Renal cortical epithelial cell (primary cell): Measurements from ENCODE around the gene SGCE. TPM values are rescaled to one million over a fixed set of nuclear protein-coding genes. Genes with fewer than 3 reads are reported as not detected.

Experiments
- DNase-seq: peaks from one replicate; pipeline ENCODE4 v3.0.0-alpha.2; 2011; ENCODE audit warnings: low read depth
- total RNA-seq: library from RNA; depleted of rRNA; stranded (reverse); fragments of >200 nt; gene quantifications from 2 replicates; pipeline ENCODE4 v1.2.3, GENCODE V29; 2014

The SGCE gene
- total RNA-seq, 1 donor from 2014 or later: 129 TPM

- DNase-seq: no peak
Observed at GRCh38 chr7:94658826-94659225, 2.9 kb upstream of the SGCE start.

DNA sequence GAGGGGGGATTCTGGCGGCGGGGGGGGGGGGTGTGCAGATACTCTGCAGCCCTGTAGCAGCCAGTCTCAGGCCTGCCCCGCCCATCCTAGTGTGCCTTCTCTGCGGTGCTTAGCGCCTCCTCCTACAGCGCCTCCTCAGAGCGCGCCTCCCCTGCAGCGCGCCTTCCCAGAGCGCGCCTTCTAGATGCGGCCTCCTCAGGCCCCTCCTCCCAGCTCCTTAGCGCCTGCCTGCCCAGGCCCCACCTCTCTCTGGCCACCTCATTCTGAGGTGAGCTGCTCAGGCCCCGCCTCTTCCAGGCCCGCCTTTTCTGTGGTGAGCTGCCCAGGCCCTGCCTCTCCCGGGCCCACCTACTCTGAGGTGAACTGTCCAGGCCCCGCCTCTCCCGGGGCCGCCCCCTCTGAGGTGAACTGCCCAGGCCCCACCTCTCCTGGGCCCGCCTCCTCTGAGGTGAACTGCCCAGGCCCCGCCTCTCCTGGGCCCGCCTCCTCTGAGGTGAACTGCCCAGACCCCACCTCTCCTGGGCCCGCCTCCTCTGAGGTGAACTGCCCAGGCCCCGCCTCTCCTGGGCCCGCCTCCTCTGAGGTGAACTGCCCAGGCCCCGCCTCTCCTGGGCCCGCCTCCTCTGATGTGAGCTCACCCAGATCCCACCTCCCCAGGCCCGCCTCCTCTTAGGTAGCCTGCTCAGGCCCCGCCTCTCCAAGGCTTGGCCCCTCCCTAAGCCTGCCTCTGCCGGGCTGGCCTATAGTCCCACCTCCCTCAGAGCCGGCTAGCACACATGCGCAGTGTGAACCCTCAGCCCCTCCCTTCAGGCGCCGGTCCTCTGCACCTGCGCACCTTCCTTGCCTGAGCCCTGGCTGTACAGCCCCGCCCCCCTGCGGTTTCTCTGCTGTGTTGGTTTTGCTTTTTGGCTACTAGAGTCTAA lies 2.1 kb upstream of the SGCE start:
- peak; percentile 90 for DNase-seq

DNA sequence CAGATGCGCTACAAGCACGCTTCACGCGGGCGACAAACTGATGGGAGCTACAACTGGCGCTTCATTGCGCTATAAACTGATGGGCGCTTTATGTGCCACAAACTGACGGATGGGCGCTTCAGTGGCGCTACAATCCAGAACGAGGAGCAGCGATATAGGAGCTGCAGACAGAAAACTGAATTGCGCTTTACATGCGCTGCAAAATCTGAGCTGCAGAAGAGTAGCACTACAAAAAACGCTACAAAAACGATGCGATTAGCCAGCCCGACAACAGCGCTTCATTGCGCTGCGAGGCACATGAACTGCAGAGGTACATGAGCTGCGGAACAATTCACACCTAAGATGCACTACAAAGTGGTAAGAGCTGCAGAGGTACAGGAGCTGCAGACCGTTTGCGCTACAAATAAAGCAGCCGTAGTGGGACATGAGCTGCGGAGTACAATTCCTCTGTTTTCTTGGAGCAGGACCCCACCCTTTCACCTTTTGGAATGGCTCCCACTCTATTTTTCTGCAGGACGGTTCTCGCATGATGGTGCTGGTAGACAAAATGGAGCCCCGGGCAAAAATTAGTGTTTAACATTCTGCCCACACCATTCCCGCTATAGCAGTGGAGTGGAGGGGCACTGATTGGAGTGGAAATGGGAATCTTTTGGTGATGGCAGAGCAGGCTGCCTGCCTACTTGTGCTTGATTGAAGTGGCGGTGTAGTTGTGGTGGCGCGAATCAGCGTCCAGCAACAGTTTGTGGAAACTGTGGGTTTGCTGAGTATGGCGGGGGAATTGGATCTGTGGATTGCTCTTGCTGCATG lies 1.2 kb upstream of the SGCE start:
- DNase-seq: peak; percentile 26

- DNase-seq: no peak
Observed at GRCh38 chr7:94656658-94656924, 658 bp upstream of the SGCE start.

- DNase-seq: no peak
Observed at GRCh38 chr7:94655126-94655847, 646 bp downstream of the SGCE start.

DNA sequence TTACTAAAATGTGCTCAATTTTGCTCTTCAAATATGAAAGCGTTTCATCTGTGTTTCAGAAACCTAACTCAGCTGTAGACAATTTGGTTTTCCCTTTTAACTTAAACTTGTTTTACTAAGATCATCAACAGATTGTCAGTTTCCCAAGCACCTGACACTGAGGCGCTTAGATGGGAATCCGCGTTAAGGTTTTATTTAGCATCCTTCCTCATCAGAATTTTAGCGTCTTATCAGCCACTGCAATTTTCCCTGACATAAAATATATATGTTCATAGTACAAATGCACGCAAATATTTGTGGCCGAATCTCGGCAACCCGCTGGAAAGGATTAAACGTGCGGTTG lies 1.2 kb downstream of the SGCE start:
- DNase-seq: no peak

DNA sequence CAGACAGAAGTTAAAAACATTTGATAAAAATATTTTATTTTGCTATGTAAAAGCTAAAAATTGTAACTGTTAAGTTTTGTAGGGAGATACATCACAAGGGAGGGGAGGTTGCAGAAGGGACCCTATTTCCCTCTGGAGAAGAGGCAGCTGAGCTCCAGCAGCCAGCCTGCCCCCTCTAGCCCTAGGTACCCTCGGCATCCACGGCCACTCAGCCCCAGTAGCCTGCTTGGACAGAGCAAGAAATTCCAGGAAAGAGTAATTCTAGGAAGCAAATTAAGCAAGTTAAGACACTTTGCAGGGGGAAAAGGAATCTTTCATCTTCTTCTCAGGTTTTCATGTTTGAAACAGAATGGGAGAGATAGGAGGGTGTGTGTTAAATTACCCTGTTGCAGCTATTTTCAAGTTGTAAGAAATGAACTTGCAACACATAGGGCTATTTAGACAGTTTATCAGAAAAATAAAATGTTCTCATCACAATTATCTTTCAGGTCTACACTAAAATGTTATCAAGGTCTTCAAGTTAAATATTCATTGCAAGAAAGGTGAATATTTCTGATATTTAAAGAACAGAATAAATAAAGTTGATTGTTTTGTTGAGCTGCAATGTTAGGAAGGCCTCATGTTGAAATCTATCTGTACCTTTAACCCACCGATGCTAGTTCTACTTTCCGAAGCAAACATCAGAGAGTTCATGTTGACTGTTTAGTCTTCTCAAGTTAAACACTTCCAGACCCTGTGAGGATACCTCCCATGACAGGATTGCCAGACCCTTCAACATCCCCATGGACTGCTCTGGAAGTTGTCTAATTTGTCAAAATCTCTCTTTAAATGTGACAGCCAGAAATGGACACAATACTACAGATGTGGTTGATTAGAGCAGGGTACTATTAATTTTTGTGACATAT lies 5.5 kb downstream of the SGCE start:
- no peak for DNase-seq

- DNase-seq: no peak
Observed at GRCh38 chr7:94649450-94649849, 6.5 kb downstream of the SGCE start.

GRCh38 chr7:94648731-94649130 lies 7.2 kb downstream of the SGCE start:
- no peak for DNase-seq

GRCh38 chr7:94647295-94647694 lies 8.6 kb downstream of the SGCE start:
- no peak for DNase-seq

DNA sequence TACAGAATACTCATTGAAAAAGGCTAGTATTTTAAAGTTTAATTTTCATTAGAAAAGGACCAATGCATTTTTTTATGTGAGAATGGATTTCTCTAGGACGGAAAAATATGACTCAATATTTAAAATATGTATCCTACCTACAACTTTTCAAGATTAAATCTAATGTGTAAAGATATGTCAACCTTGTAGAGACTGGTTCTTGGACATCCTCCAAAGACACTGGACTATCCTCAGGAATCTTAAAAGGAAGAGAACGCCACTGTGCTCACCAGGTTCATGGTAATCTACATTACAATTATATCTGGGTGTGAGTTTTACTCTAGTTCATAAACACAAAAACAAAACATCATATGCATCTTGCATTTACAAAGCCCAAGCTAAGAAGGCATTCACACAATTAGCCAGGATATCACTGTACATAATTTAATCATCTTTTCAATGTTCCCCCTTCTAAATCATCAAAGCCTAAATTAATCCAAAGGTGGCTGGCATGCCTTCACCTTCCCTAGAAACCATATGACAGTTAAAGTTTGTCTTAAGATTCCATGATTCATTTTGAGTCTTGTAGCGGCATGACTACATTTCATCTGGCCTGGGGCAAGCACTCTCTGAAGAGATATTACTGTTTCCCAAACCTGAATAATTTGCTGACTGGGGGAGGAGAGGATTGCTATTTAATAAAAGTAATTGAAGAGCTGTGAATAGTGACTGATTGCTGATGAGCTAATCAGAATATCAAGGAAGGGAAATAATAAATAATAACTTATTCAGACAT lies 12.0 kb downstream of the SGCE start:
- no peak for DNase-seq

DNA sequence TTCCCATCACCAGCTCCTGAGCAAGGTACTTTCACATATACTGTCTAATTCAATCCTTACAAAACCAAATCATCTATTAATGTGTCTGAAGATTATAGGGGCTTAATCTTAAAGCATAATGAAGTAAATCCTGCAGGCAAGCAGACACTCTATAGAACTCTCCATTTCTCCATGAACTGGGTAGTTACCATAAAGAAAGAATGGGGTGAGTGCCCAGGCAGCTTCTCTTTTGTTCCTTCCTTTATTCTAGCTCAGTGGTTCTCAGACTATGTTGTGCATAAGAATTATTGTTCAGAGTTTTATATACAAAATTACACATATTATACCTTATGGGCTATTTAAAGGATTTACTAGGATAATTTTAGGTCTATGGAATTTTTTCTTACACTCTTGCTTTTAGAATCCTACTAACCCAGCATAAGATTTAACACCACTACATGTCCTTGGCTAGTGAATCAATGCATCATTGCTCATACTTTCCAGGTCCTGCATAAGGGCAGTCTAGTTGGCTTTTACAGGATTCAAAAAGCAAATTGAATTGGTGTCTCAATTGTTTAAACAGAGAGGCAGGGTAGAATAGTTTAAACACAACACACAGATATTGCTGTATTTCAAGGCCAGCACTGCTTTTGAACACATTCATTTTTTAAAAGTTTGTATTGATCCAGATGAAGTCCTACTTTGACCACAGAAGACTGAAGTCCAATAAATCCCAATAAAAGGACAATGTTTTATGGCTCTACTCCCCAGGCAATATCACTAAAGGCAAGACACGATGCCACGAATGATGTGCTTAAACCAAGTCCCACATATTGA lies 12.9 kb downstream of the SGCE start:
- no peak for DNase-seq

- DNase-seq: no peak
Observed at GRCh38 chr7:94639384-94639783, 16.5 kb downstream of the SGCE start.

- no peak for DNase-seq
Observed at GRCh38 chr7:94635687-94636086, 20.2 kb downstream of the SGCE start.

- no peak for DNase-seq
Observed at GRCh38 chr7:94634502-94634901, 21.4 kb downstream of the SGCE start.

DNA sequence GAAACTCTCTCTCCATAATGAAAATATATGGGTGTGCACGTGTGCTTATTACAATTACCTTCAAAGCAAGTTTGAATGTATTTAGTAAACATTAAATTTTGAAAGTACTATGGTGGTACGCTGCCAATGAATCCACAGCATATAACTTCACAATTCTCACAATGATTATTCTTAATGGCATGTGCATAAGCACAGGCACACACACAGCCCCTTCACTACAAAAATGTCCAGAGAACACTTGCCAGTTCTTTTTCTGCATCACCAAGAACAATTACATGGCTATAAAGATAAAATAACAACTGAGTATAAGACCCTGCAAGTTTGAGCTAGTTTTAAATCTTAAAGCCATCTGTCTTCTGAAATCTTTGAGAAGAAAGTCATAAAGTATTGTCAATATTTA lies 22.2 kb downstream of the SGCE start:
- DNase-seq: no peak

GRCh38 chr7:94633014-94633341 lies 23.0 kb downstream of the SGCE start:
- no peak for DNase-seq

- peak; percentile 74 for DNase-seq
Observed at GRCh38 chr7:94632338-94633013, 23.5 kb downstream of the SGCE start.

GRCh38 chr7:94630855-94631254 lies 25.1 kb downstream of the SGCE start:
- DNase-seq: no peak

GRCh38 chr7:94623820-94624219 lies 32.1 kb downstream of the SGCE start:
- no peak for DNase-seq
